ENCODE measurements around the gene MBLAC2.

The MBLAC2 gene

DNA sequence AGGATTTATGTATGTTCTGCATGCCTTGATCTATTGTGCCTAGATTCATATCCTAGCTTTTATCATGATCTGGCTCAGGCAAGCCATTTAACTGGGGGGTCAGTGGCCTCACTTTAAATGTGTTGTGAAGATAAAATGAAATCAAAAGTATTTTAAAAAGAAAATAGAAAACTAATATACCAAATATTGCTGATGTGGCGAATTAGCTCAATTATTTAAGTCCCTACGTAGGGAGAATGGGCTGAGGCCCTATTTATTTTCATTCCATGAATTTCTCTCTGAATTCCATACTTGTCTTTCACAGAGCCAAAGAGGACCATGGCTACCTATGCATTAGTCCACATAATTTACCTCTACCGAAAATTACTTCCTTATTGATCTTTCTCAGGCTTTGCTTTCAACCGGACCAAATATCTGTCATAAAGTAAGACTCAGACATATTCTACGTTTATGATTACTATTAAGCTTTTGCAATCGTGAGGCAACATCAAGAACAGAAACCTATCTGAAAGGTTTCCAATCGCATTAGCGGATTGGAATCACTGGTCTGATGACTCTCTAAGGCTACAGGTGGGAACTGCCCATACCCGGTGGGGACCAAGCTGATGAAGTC, 1.7 kb downstream of the MBLAC2 start:
- TF ChIP-seq, protein P1, sequence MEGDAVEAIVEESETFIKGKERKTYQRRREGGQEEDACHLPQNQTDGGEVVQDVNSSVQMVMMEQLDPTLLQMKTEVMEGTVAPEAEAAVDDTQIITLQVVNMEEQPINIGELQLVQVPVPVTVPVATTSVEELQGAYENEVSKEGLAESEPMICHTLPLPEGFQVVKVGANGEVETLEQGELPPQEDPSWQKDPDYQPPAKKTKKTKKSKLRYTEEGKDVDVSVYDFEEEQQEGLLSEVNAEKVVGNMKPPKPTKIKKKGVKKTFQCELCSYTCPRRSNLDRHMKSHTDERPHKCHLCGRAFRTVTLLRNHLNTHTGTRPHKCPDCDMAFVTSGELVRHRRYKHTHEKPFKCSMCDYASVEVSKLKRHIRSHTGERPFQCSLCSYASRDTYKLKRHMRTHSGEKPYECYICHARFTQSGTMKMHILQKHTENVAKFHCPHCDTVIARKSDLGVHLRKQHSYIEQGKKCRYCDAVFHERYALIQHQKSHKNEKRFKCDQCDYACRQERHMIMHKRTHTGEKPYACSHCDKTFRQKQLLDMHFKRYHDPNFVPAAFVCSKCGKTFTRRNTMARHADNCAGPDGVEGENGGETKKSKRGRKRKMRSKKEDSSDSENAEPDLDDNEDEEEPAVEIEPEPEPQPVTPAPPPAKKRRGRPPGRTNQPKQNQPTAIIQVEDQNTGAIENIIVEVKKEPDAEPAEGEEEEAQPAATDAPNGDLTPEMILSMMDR (conservative IDR thresholded peaks at IDR 0.05): no peak
- peak overlapping the region; percentile 83 for H3K27ac ChIP-seq

DNA sequence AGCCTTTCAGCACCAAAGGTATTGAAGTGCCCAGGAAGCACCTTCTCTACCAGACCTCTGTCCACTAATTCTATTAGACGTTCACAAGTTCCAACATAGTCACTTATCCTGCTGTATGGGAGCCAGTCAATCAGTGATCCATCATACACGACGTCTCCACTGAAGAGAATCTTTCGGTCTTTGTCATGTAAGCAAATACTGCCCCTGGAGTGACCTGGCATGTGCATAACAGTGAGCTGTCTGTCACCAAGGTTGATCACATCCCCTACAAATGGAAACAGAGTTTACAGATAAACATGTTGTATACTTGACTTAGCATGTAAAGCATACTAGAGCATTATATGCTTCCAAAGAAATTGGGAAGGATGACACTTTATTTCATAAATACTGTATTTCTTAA, 13.3 kb downstream of the MBLAC2 start:
- TF ChIP-seq, protein P1 (conservative IDR thresholded peaks at IDR 0.05): no peak
- no peak overlapping the region for H3K27ac ChIP-seq

DNA sequence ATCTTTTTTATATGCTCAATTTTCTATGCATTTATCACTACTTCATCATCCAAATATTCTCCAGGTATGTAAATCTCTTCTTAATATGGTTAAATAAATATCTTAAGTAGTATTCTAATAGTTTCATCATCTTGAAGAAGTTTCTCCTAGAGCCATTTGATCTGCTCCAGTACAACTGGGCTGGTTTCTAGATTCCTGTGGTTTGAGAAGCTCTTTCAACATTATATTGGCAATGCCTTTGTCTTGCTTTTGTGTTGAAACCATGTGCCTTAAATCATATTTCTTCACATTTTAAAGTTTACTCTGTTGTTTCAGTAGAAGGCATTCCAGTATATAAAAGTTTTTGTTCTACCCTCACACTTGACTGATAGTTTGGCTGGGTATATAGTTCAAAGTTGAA, 27.6 kb downstream of the MBLAC2 start:
- H3K27ac ChIP-seq: no peak overlapping the region

DNA sequence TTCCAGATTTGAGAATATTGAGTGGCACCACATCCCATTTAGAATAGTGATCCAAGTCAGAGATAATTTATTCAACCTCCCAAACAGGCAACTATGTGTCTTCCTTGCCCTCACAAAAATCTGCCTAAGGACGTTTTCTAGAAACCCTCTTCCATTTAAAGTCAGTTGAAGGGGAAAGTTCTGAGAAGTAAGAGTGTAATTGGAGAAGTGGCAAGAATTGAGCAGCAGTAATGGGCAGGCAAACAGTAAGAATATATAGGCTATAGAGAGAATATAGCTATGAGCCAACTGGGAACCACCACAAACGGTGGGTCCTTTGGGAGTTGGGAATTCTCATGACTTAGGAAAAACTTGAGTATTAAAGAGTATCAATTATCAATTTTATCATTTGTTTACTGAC, 33.9 kb downstream of the MBLAC2 start:
- H3K27ac ChIP-seq: no peak overlapping the region
- TF ChIP-seq, protein P1 (conservative IDR thresholded peaks at IDR 0.05): no peak

More for the DNA sequence above, 27.6 kb downstream of the MBLAC2 start:
- TF ChIP-seq, protein P1 (conservative IDR thresholded peaks at IDR 0.05): no peak

DNA sequence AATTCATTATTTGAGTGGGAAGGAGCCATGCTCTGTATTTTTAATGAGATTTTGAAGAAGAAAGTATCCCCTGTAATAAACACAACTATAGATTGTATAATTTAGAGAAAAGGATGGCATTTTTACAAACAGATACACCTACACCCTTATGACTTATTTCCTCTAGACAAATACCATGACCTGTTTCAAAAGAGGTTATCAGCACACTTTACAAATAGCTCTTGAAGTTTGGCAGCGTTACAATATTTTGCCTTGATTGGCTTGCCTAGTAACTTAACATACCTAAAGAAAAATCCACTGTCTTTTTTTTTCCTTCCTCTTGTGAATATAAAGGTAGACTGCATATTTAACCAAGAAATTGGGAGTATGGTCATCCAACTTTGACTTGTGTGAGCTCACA, 36.5 kb downstream of the MBLAC2 start:
- H3K27ac ChIP-seq: no peak overlapping the region

DNA sequence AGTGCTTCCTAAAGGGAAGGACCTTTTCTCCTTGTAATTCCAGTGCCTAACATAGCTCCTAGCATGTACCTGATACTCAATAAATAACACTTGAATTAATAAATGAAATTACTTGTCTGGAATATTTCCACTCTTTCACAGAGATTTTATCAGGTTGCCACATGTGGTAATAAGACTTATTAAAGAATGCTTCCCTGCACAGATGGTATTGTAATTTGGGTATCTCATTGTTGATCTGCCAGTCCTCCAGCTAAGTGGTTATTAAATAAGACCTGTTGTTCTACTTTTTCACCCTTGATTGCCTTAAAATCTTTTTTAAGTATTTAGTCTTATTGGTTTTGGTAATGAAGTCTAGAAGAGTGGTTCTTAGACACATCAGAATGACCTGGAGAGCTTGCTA, 36.9 kb downstream of the MBLAC2 start:
- TF ChIP-seq, protein P1 (conservative IDR thresholded peaks at IDR 0.05): no peak
- no peak overlapping the region for H3K27ac ChIP-seq

More for the DNA sequence above, 36.5 kb downstream of the MBLAC2 start:
- TF ChIP-seq, protein P1 (conservative IDR thresholded peaks at IDR 0.05): no peak

DNA sequence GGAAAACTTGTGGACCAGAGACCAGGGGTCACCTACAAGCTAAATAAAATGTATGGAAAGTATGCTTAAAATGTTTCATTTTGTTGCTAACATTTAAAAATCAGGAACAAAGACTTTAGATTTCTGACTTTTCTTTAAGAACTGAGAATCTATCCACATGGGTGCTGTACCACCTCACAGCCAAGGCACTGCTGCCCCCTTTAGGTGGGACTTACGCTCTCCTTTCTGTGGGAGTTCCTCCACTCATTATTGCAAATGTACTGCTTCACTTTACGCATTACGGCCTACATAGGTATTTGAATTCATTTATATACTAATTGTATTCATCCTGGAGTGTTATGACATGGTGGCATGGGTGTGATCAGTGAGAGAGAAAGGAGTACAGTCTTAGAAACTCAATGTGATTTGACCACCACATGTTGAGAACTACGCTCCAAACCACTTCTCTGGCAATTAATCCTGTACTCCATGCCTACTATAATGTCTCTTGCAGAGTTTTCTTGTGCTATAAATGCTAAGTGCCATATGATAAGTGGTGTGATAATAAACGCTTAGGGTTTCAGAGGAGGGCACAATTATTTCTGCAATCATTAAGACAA, 40.4 kb downstream of the MBLAC2 start:
- TF ChIP-seq, protein P1 (conservative IDR thresholded peaks at IDR 0.05): peak; percentile 68
- no peak overlapping the region for H3K27ac ChIP-seq

All from VCaP (cell line).